Effector memory CD4-positive, alpha-beta T cell (primary cell): ENCODE measurements around the gene LYST.
"Not testable (repeated sequence)": the region's sequence is repeated elsewhere in the genome, so short reads cannot be mapped to it uniquely, and the experiment has no call there.

Experiments
- DNase-seq, 3 donors: peaks; one replicate each; pipeline ENCODE4 v3.0.0-alpha.2; 2020
- H3K27ac ChIP-seq: 2 replicates; pipeline ENCODE4 v1.7.0; 2013; ENCODE audit warnings: mild to moderate bottlenecking, low read length, moderate library complexity; ENCODE audit not compliant: insufficient read depth, poor library complexity, severe bottlenecking
- H3K27me3 ChIP-seq: replicated peaks from 2 replicates; pipeline ENCODE4 v1.7.0; 2013; ENCODE audit warnings: mild to moderate bottlenecking, low read length; ENCODE audit not compliant: insufficient read depth, control insufficient read depth, poor library complexity, severe bottlenecking
- H3K36me3 ChIP-seq: 2 replicates; pipeline ENCODE4 v1.7.0; 2013; ENCODE audit warnings: mild to moderate bottlenecking, low read length, moderate library complexity; ENCODE audit not compliant: control insufficient read depth, insufficient read depth
- H3K4me1 ChIP-seq: 2 replicates; pipeline ENCODE4 v1.7.0; 2013; ENCODE audit warnings: low read length, mild to moderate bottlenecking; ENCODE audit not compliant: control insufficient read depth, insufficient read depth, poor library complexity, severe bottlenecking
- H3K4me3 ChIP-seq: 2 replicates; pipeline ENCODE4 v1.7.0; 2013; ENCODE audit warnings: low read length, low read depth, mild to moderate bottlenecking; ENCODE audit not compliant: insufficient read depth, poor library complexity, severe bottlenecking
- H3K9me3 ChIP-seq: 2 replicates; pipeline ENCODE4 v1.7.0; 2013; ENCODE audit warnings: mild to moderate bottlenecking, low read length, moderate library complexity; ENCODE audit not compliant: control insufficient read depth

The LYST gene

DNA sequence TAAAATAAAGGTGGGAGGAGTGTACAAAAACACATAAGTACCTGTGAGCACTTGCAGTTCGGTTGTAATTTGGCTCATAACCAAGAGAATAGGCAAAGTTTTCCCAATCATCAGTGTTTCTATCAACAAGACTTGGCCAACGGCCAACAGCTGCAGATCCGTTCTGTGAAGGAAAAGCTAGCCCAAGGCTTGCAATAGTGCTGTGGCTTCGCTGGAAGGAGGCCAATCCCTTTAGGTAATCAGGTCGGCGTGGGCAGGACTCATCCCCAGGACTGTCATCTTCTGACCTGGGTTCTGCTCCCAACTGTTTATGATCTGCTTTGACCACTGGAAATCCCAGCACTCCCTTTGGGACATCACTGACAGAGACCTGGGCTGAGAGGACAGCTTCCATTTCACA, 107.8 kb downstream of the LYST start:
- H3K27ac ChIP-seq, result no peak overlapping the region
- no peaks in the 10 kb centered on the region for H3K4me1 ChIP-seq
- no peak for DNase-seq
- H3K4me3 ChIP-seq, result no peak overlapping the region
- H3K9me3 ChIP-seq, result no peaks in the 10 kb centered on the region
- H3K27me3 ChIP-seq, result no peaks in the 10 kb centered on the region
- H3K36me3 ChIP-seq, result no peaks in the 10 kb centered on the region

DNA sequence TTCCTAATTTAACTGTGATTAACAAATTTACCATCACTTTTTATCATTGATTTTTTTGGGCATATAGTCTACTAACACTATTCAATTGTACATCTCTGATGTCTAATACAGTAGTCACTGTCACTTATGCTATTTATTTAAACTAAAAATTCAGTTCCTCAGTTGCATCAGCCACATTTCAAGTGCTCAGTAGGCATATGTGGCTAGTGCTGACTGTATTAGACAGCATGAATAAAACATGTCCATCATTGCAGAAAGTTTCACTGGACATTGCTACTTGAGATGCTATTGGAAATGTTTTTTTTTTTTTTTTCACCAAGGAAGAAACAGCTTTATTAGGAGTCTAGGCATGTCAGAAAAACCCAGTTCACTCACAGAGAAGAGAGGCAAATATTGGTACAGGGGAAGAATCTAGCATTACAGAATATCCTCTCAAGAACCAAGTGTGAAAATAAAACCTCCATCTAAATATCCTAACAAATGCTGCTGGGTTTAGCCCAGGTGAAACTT, 109.1 kb downstream of the LYST start:
- H3K27ac ChIP-seq, result no peak overlapping the region
- no peak for DNase-seq
- H3K27me3 ChIP-seq, result no peaks in the 10 kb centered on the region
- no peaks in the 10 kb centered on the region for H3K4me1 ChIP-seq
- no peaks in the 10 kb centered on the region for H3K9me3 ChIP-seq
- no peak overlapping the region for H3K4me3 ChIP-seq
- no peaks in the 10 kb centered on the region for H3K36me3 ChIP-seq

DNA sequence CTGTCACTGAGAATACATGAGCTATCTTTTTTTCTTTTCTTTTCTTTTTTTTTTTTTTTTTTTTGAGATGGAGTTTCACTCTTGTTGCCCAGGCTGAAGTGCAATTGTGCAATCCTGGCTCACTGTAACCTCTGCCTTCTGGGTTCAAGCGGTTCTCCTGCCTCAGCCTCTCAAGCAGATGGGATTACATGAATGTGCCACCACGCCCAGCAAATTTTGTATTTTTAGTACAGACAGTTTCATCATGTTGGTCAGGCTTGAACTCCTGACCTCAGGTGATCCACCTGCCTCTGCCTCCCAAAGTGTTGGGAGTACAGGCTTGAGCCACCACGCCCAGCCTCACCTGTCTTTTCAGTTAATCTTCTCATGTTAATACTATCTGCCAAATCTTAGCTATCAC, 112.5 kb downstream of the LYST start:
- H3K4me3 ChIP-seq, H3K4me1 ChIP-seq: not testable (repeated sequence)

DNA sequence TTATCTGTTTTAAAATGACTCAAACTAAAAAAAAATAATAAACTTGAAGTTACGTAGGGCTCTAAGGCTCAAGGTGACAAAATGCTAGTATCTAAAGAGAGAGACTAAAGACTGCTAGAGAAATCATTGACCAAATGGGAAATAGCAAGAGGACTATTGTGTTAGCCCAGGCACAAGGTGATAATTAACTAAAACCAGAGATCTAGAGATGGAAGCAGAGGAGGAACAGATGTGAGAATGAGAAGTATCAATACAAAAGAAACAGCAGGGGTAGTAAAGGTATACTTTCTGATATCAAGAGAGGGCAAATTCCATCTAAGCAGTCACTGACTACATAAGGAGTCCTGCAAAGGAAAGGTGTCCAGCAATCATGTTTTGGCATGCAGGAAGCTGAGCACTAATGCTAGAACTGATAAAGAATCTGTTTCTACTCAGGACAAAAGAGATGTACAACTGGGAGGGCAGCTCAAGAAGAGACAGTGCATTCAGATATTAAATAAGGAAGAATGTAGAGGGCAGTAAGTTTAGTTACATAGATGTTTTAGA, 116.9 kb downstream of the LYST start:
- no peak for DNase-seq
- Histone ChIP-seq H3K27me3 (no peaks in the 10 kb centered on the region), H3K9me3 (no peaks in the 10 kb centered on the region), H3K27ac (no peak overlapping the region), H3K4me1 (no peaks in the 10 kb centered on the region), H3K36me3 (peaks cover 13% of the 10 kb centered on the region), H3K4me3 (no peak overlapping the region)

More for the DNA sequence above, 112.5 kb downstream of the LYST start:
- H3K27ac ChIP-seq, DNase-seq, H3K27me3 ChIP-seq, H3K36me3 ChIP-seq, H3K9me3 ChIP-seq: not testable (repeated sequence)

- Histone ChIP-seq H3K27me3 (no peaks in the 10 kb centered on the region), H3K36me3 (peaks cover 13% of the 10 kb centered on the region), H3K4me1 (no peaks in the 10 kb centered on the region)
Measured at GRCh38 chr1:235748747-235749146, 118.0 kb downstream of the LYST start.

DNA sequence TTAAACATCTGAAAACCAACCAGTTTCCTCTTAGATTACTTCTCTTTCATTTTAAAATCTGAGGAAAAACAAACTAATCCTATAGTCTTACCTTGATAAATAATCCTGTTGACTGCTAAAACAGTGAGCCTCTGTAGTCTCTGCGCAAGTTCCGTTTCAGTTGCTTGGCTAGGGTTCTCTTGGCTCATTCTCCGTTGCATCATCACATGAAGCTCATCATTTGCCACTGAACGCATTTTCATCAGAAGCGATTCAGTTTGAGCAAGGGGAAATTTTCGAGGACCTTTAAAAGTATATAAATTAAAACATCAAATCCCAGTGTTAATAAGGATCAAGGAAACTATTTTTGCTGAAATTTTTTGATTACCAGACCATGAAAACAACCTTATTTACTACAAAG, 120.5 kb downstream of the LYST start:
- H3K9me3 ChIP-seq, result no peaks in the 10 kb centered on the region
- no peak overlapping the region for H3K27ac ChIP-seq
- no peaks in the 10 kb centered on the region for H3K27me3 ChIP-seq
- H3K4me1 ChIP-seq, result no peaks in the 10 kb centered on the region
- no peak overlapping the region for H3K4me3 ChIP-seq
- peaks cover 13% of the 10 kb centered on the region for H3K36me3 ChIP-seq
- DNase-seq, result no peak

More at GRCh38 chr1:235748747-235749146, 118.0 kb downstream of the LYST start:
- no peak overlapping the region for H3K27ac ChIP-seq
- H3K4me3 ChIP-seq, result no peak overlapping the region
- no peaks in the 10 kb centered on the region for H3K9me3 ChIP-seq
- no peak for DNase-seq

GRCh38 chr1:235745503-235746136, 121.1 kb downstream of the LYST start:
- no peak for DNase-seq
- H3K36me3 ChIP-seq, result peaks cover 16% of the 10 kb centered on the region
- no peaks in the 10 kb centered on the region for H3K4me1 ChIP-seq
- no peak overlapping the region for H3K4me3 ChIP-seq
- no peaks in the 10 kb centered on the region for H3K27me3 ChIP-seq
- no peak overlapping the region for H3K27ac ChIP-seq
- H3K9me3 ChIP-seq, result no peaks in the 10 kb centered on the region

DNA sequence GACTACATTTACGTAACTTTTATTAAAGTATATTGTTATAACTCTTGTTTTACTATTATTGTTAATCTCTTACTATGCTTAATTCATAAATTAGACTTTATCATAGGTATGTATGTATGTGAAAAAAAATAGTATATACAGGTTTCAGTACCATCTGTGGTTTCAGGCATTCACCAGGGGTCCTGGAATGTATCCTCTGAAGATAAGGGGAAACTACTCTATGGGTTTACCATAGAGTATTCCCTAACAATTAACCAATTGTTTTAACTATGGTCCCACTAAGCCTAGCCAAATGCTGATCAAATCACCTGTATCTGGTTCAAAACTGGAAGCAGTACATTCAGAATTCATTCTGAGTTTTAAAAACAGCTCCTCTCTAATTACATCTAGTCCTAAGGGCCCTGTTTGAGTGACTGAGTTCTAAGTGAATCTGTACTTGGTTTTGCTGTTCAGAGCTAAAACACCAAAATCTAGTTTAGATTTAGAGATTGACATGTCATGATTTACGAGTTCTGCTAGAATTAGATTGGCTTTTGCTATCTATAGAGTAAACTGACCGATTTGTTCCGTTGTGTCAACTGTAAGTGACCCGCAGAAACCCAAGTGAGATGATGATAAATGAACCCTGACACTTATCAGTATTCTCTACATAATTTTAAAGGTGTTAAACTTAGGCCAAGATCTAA, 123.6 kb downstream of the LYST start:
- Histone ChIP-seq H3K4me3 (no peak overlapping the region), H3K9me3 (no peaks in the 10 kb centered on the region), H3K27me3 (no peaks in the 10 kb centered on the region), H3K36me3 (peaks cover 22% of the 10 kb centered on the region), H3K4me1 (no peaks in the 10 kb centered on the region), H3K27ac (no peak overlapping the region)
- no peak for DNase-seq

GRCh38 chr1:235741294-235741693, 125.4 kb downstream of the LYST start:
- no peak for DNase-seq
- H3K4me1 ChIP-seq, result no peaks in the 10 kb centered on the region
- peaks cover 20% of the 10 kb centered on the region for H3K36me3 ChIP-seq
- H3K27ac ChIP-seq, result no peak overlapping the region
- H3K9me3 ChIP-seq, result no peaks in the 10 kb centered on the region
- H3K27me3 ChIP-seq, result no peaks in the 10 kb centered on the region
- no peak overlapping the region for H3K4me3 ChIP-seq

DNA sequence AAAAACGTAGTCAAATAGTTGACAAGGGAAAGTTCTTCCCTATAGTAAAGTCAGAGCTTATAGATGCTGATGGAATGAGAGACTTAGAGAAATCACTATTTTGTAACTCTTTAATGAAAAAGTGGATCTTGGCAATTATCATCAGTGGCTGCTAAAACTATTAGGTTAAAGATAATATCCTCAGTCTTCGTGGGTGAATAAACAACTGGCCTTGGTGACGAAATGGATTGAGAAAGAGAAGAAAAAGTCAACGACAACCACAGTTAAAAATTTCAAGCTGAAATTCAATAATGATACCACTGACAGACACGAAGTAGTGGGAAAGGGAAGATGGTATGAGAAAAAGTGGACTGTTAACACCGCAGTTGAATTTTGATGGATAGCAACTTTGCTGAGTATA, 127.1 kb downstream of the LYST start:
- H3K27me3 ChIP-seq, result no peaks in the 10 kb centered on the region
- peaks cover 9% of the 10 kb centered on the region for H3K36me3 ChIP-seq
- no peak for DNase-seq
- no peaks in the 10 kb centered on the region for H3K4me1 ChIP-seq
- H3K9me3 ChIP-seq, result no peaks in the 10 kb centered on the region
- H3K27ac ChIP-seq, result no peak overlapping the region
- H3K4me3 ChIP-seq, result no peak overlapping the region
